ENCODE measurements around the gene TMCO6.
A peak's percentile ranks its signal among the peaks of the same experiment; 100 is the strongest.

The TMCO6 gene

DNA sequence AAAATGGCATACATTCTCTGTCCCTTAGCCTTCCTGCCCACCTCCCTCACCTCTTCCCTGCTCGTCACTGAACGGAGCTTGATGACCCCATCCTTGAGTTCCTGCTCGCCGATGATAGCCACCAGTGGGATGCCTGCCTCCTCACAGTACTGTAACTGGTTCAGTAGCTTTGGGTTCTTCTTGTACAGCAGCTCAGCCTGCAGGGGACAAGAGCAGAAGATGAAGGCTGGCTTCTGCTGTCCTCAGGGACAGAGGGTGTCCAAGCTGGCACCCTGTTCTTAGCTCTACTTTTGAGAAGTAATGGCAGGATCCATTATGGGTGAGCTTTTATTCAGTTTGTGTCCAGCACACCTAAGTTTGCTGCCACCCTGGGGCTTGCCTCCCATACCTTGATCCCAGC is 35.4 kb downstream of the TMCO6 start:
- TF ChIP-seq, protein P1, sequence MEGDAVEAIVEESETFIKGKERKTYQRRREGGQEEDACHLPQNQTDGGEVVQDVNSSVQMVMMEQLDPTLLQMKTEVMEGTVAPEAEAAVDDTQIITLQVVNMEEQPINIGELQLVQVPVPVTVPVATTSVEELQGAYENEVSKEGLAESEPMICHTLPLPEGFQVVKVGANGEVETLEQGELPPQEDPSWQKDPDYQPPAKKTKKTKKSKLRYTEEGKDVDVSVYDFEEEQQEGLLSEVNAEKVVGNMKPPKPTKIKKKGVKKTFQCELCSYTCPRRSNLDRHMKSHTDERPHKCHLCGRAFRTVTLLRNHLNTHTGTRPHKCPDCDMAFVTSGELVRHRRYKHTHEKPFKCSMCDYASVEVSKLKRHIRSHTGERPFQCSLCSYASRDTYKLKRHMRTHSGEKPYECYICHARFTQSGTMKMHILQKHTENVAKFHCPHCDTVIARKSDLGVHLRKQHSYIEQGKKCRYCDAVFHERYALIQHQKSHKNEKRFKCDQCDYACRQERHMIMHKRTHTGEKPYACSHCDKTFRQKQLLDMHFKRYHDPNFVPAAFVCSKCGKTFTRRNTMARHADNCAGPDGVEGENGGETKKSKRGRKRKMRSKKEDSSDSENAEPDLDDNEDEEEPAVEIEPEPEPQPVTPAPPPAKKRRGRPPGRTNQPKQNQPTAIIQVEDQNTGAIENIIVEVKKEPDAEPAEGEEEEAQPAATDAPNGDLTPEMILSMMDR (IDR thresholded peaks at IDR 0.05; ENCODE audit: low read depth, low read length) = no peak
- no peak for DNase-seq (ENCODE audit: extremely low read depth, low read depth)

GRCh38 chr5:140677947-140678346 is 38.7 kb downstream of the TMCO6 start:
- TF ChIP-seq, protein P1 (IDR thresholded peaks at IDR 0.05; ENCODE audit: low read depth, low read length) = no peak
- no peak for DNase-seq (ENCODE audit: extremely low read depth, low read depth)

DNA sequence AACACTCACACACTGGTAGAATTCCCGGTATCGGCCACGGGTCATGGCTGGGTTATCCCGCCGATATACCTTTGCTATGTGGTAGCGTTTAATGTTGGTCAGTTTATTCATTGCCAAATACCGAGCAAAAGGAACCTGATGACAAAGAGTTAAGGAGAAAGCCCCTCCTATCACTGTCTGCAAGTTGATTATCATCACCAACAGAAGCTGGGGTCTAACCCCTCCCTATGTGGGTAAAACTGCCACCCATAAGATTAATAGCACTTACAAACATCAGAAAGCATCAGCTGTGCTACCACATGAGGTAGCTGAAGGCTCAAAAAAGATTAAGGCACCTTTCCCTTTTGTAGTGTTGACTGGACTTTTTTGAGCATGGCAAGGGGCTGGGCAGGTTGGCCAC is 39.7 kb downstream of the TMCO6 start:
- TF ChIP-seq, protein P1 (IDR thresholded peaks at IDR 0.05; ENCODE audit: low read depth, low read length) = no peak
- no peak for DNase-seq (ENCODE audit: extremely low read depth, low read depth)

DNA sequence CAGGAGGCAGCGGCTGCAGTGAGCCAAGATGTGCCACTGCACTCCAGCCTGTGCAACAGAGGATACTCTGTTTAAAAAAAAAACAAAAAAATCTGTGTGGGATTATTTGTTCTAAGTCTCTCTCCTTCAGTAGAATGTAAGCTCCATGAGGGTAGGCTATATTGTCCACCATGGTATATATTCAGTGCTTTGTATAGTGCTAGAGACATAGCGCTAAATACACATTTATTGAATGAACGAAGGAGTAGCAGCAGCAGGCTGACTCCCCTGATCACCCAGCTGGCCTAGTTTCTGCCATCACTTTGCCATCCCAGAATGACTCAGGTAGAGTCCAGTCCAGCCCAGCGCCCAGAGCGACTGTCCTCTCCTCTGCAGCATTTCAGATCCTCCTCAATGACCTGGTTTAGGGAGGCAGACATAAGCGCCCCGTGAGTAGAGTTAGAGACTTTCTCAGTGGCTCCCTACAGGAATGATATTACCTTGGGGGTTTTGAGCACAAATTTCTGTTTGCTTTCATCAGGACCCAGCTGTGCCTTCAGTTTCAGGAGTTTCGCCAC is 51.2 kb downstream of the TMCO6 start:
- no peak for DNase-seq (ENCODE audit: extremely low read depth, low read depth)
- TF ChIP-seq, protein P1 (IDR thresholded peaks at IDR 0.05; ENCODE audit: low read depth, low read length) = no peak

DNA sequence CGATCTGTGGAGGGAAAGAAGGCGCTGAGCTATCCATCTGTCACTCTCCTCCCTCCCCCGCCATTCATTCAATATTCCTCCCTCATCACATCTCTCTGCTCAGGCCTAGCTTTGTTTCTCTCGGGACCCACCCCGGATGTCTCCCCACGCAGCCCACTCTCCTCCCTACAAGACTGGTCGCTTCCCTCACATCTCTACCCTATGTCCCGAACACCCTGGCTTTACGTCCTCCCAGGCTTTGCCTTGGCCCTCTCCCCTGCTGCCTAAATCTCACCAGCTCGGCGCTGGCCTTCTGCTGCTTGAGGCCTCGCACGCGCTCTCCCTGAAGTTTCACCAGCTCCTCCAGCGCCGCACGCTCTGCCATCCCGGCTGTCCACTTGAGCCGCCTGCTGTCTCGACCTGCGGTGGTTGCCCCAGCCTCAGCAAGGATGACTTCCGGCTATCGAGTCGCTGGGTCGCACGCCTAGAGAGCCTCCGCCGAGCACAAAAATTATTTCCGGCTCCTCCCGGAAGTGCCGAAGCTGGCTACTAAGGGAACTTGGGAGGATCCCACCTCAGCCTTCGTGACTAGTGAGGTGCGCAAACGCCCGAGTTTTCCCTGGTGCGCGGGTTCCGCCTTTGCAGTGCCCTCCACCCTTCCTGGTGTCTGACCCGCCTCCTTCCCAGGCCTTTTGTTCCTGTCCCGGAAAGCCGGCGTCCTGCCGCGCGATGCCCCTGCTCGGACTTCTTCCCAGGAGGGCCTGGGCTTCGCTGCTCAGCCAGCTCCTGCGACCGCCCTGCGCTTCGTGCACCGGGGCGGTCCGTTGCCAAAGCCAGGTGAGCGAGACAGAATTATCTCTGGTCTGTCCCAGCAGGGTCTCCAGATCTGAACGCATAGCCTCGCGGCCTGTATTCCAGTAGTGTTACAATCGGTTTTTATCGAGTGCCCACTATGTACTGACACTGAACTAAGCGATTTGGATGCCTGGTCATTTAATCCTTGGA is 52.0 kb downstream of the TMCO6 start, which contains the start of the genes HARS1 and HARS2:
Gene HARS1, minus strand, starts transcription at position 430 of the 984 bp plus-strand sequence. Its CDS starts 66 bp downstream, at position 364.
Gene HARS2, plus strand, starts transcription at position 515 of the 984 bp plus-strand sequence. Its CDS starts 194 bp downstream, at position 709.
- TF ChIP-seq, protein P1 (IDR thresholded peaks at IDR 0.05; ENCODE audit: low read depth, low read length) = peak; percentile 17
- peak; percentile 86 for DNase-seq (ENCODE audit: extremely low read depth, low read depth)

- TF ChIP-seq, protein P1 (IDR thresholded peaks at IDR 0.05; ENCODE audit: low read depth, low read length) = no peak
- DNase-seq (ENCODE audit: extremely low read depth, low read depth) = no peak
Measured at GRCh38 chr5:140694276-140694675, 55.0 kb downstream of the TMCO6 start.

Measured in AG09319 (cell line).